HG03520 (cell line): ENCODE measurements around the gene YIF1B.
"Not testable (repeated sequence)": the region's sequence is repeated elsewhere in the genome, so short reads cannot be mapped to it uniquely, and the experiment has no call there.

ENCODE experiments used
- ATAC-seq: cut with Tn5 transposase; IDR thresholded peaks from one replicate; pipeline ENCODE4 v1.9.1; 2021; ENCODE audit warnings: mild to moderate bottlenecking, moderate library complexity; ENCODE audit not compliant: unreplicated experiment

YIF1B gene

DNA sequence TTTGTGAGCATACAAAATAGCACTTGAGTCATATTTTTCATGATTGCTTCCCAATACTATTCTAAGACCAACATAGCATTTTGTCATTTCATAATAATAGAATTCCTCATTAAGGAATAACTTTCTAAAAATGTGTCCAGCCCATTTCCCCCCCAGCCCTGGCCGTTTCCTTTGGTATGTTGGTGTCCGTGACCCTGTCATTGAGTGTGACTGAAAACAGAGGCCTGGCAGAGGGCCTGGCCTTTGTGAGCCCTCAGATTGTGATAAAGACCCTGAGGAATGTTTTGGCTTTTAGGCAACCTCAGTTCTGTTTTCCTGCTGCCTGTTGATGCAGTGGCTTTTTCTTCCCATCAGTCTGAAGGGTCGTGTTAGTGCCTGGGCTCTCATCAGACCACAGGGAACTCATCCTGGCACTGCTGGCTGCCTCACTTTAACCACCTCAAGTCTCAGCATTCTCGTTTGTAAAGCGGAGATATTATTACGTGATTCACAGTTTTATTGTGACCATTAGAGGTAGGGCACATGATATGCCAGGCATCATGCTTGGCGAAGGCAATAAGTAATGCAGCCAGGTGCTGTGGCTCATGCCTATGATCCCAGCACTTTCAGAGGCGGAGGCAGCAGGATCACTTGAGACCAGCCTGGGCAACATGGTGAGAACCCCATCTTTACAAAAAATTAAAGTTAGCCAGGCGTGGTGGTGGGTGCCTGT is 37.6 kb downstream of the YIF1B start:
- no peak for ATAC-seq

DNA sequence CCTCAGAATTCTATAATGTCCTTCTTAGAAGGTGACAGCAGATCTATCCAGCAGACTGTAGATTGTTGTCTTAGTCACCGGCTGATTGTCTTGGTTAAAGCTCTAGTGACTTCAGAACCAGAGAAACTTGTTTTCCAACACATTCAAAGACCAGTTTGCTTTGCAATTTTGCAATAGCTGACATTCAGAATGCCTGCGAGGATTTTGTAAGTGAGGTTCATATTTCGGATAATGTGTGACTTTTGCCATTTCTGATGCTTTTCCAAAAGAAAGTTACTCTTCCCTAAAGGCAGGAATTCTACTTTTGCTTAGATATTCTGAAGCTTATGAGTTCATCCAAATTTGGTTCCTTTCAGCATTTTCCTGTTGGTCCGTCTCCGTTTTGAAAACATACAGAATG is 38.2 kb downstream of the YIF1B start:
- no peak for ATAC-seq

DNA sequence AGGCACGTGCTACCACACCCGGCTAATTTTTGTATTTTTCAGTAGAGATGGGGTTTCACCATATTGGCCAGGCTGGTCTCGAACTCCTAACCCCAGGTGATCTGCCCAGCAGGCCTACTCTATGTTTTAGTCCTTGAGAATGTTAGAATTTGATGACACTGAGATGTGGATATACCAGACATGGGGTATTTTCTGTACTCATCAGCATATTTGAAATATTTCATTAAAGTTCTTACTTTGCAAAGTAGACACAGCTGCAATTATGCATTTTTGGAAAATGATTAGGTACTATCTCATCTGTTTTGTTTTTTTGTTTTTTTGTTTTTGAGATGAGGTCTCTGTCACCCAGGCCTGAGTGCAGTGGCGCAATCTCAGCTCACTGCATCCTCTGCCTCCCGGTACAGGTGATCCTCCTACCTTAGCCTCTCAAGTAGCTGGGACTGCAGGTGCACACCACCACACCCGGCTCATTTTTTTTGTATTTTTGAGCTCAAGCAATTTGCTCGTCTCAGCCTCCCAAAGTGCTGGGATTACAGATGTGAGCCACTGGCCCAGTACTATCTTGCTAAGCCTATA is 38.7 kb downstream of the YIF1B start:
- no peak for ATAC-seq

DNA sequence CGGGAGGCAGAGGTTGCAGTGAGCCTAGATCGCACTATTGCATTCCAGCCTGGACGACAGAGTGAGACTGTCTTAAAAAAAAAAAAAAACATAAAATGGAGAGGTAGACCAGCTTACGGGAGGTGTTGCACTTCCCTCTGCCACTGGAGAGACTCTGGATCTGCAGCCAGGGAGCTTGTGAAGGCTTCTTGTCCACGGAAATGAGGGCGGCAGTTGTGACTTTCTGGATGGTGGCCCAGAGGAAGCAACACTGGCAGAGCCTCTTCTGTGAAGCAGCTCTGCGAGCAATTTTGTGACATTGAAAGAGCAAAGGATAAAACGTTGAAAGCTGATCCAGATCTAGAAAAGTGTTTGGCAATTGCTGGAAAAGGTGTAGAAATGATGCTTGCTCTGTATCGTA is 41.0 kb downstream of the YIF1B start:
- ATAC-seq: no peak

DNA sequence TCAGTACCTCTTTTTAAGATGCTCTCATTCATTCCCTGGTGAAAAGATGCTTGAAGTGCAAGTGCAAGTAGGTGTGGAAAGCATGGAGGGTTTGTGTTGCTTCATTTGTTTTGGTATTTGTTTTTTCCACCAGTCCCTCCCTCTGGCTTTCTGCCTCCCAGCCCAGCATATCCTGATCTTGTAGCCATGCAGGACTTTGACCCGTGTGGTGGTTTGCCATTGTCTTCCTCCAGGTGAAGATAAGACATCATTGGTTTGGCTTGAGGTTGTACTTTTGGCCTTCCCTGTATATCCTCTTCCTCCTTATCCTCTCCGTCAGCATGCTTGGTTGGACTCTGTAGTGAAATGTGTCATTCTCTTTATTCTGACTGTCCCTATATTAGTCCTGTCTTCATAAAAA is 42.2 kb downstream of the YIF1B start:
- no peak for ATAC-seq

DNA sequence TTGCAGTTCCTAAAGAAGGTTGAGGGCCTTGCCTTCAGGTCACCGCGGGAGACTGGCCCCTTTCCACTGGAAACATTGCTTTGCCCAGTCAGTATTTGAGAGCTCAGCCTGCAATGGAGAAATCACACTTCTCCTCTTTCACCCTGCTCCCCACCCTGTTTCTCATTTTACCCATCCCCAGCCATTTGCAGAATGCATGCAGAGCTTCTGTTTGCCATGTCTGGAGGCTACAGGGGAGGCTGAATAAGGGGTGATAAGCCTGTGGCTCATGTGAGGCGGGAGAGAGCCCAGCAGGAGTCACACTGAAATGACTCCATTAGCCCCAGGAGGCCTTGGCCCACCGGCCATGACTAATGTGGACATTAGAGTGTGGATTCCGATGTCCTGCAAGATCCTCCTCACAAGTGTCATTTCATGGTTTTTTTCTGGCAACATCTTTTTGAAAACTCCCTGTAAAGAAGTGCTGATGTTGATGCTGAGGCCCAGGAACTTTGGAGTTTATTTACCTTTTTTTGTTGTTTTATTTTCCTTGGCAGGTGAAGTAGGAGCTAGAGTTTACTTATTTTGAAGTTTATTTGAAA is 45.1 kb downstream of the YIF1B start:
- ATAC-seq: no peak

DNA sequence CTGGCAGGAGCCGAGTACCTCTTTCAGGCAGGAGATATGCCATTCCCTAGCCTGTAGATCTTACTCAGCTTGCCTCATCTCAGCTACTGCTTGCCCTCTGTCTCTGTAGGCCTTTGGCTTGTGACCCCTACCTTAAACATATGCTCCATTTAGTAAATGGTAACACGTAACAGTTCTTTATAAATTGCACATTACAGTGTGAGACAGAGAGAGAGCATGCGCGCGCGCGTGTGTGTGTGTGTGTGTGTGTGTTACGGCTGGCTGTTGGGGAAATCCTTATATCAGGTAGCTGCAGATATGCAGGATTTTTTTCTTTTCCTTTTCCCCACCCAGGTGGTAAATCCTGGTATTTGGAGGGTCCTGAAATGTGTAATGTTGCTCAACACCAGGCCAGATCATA is 47.2 kb downstream of the YIF1B start:
- no peak for ATAC-seq

DNA sequence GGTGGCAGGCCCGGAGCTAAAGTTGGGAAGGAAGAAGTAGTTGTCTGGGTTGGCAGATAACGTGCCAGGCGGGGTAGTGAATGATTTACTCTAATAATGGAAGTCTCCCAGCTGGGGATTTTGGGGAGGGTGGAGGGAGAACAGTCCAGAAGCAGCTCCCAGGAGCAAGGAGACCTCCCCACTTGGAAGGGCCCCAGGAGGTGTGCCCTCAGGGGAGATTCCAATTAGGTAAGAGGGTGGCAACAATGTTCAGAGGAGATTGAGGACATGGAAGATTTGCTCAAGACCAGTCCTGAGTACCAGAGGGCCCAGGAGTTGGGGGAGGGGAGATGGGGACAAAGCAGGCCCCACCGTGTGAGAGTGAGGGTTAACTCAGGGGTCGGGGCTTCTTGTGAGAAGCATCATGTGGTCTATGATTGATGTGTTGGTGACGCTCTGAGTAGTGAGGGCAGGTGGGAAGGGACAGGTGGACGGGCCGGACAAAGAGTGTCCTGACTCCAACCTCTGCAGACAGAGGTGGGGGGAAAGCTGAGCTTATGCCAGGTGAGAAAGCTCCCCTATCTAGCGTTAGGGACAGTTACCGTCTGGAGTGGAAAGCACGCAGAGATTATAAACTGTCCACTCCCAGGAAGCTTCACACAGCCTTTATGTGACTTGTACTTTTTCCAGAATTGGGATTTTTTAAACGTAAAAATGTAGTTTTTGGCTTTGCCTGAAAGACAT is 47.8 kb downstream of the YIF1B start:
- ATAC-seq: no peak

DNA sequence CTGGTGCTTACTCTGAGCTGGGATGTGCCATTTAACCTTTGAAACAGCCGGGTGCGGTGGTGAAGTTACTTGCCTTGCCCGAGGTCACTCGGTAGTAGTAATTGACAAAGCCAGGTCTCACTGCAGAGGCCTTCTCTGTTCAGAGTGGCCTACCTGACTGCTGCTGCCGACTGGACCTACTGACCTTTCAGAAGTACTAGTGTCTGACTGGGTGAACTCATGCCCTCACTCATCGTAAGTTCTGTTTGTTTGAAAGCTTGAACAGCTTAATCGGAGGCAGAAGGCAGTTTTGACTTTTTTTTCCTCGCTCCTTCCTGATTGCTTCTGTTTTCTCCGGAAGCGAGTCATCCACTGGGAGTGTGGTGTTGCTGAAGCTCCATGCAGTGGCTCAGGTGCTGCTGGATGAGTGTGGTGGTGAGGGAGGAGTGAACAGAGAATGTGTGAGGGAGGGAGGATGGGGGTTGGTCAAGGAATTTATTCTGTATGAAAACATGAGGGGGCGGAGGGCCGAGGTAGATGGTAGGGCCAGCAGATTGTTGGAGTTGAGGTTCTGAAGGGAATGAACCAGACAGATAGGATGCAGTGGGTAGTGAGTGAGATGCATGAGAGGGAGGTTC is 48.7 kb downstream of the YIF1B start:
- ATAC-seq: no peak

DNA sequence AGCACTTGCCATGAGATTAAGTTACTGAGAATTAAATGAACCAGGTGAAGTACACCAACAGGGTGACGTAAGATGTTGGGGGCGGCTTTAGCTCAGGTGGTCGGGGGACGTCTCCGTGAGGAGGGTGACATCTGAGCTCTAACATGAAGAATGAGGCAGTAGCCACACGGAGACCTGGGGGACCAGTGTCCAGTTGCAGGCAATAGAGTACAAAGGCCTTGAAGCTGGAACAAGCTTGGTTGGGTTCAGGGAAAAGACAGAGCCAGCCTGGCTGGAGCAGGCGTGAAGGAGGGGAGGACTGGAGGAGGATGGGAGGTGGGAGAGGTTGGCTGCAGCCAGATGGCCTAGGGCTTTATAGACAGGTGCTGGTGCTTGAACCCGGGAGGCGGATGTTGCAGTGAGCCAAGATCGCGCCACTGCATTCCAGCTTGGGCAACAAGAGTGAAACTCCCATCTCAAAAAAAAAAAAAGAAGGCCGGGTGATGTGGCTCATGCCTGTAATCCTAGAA is 49.8 kb downstream of the YIF1B start:
- ATAC-seq: no peak

DNA sequence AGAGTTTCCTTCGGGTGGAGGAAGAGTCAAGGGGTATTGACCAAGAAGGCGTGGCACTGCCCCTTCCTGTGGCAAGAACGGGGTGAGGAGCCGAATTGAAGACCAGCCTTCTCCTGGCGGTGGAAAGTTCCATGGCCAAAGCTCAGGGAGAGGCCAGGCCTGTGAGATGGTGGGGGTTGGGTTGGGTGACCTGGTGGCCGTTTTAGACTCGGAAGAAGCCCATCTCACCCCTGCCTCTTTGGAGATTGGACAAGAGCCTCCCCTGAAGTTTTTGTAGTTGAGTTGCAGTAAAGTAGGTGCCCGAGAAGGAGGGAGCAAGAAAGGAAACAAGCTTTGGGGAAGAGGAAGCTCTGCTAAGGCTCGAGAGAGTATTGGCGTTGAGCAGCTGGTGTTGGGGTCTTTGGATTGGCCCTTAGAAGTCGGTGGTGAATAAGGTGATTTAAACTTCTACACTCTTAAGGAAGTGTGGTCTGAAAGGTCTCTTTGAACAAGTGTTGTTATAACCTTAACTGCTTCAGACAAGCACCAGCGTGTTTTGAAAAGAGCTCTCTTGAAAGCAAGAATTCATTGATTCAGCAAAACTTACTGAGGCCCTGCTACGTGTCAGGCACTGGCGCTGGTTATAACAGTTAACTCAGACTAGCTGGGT is 50.4 kb downstream of the YIF1B start:
- no peak for ATAC-seq

DNA sequence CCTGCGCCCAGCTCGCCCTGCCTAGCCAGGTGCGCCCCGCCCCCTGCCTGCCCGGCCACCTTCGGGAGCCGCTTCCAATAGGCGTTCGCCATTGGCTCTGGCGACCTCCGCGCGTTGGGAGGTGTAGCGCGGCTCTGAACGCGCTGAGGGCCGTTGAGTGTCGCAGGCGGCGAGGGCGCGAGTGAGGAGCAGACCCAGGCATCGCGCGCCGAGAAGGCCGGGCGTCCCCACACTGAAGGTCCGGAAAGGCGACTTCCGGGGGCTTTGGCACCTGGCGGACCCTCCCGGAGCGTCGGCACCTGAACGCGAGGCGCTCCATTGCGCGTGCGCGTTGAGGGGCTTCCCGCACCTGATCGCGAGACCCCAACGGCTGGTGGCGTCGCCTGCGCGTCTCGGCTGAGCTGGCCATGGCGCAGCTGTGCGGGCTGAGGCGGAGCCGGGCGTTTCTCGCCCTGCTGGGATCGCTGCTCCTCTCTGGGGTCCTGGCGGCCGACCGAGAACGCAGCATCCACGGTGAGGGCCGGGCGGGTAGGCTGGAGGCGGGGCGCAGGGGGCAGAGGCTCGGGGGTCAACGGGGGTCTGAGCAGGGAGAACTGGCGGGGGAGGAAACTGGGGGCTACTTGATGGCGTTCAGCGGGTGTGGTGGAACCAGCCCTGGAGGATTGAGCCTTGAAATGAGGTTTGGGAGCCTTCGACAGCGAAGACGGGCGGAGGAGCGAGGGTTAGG is 51.1 kb downstream of the YIF1B start, which contains the start of gene SPINT2:
Gene SPINT2, plus strand, starts transcription at position 88 of the 727 bp plus-strand sequence. Its CDS starts 320 bp downstream, at position 408.
- no peak for ATAC-seq

DNA sequence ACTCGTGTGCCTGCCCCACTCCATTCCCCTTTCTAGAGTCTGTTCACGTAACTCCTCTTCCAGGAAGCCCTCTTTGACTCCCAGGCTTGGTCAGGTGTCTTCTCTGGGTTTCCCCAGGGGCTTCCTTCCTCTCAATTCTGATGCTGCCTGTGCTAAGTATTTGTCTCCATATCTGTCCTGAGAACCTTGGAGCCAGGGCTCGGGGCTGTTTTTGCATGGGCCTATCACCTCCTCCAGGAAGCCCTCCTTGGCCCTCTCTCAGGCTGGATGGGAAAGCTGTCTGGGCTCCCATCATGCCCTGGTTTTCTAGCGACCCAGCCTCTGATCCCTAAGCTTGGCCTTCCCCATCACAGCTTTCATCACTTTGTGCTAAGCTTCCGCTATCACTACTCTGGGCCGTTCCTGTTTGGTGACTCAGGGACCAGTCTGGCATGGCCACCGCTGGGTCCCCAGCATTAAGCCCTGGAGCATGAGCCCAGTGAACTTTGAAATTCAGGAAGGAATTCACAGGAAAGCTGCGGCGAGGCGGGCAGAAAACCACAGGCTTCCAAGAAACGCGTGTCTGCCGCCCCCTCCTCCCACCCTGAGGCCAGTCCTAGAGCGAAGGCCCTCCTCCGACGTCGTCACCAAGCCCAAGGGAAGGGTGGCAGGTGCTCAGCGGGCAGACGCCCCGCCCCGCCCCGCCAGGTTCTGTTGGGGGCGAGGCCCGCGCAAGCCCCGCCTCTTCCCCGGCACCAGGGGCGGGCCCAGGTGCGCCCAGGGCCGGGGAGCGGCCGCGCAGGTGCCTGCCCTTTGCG is 51.9 kb downstream of the YIF1B start:
- no peak for ATAC-seq

DNA sequence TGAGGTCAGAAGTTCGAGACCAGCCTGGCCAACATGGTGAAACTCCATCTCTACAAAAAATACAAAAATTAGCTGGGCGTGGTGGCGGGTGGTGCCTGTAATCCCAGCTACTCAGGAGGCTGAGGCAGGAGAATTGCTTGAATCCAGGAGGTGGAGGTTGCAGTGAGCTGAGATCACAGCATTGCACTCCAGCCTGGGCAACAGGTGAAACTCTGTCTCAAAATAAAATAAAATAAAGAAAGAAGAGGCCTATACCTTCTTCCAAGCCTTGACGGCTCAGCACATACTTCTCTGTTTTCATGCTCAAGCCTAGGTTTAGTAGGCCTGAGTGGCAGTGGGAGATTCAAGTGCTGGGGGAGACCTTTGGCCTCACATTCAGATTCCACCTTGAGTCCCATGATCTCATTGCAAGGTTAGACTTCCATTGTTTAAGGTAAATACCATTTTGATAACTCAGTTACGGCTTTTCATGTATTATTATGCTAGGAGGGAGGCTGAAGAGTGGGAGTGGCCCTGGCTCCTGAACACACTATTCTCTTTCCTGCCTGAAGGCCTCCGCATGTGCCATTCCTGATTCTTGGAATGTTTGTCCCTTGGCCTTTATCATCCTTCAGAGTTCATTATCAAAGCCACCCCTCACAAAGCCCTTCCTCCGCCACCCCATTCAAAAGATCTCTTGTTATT is 53.0 kb downstream of the YIF1B start:
- ATAC-seq: no peak

DNA sequence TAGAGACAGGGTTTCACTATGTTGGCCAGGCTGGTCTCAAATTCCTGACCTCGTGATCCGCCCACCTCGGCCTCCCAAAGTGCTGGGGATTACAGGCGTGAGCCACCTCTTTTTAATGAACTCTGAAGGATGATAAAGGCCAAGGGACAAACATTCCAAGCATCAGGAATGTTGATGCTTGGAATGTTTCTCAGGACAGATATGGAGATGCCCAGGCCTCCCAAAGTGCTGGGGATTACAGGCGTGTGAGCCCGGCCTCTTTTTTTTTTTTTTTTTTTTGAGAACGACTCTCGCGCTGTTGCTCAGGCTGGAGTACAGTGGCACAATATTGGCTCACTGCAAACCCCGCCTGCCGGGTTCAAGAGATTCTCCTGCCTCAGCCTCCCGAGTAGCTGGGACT is 53.8 kb downstream of the YIF1B start:
- ATAC-seq: not testable (repeated sequence)

DNA sequence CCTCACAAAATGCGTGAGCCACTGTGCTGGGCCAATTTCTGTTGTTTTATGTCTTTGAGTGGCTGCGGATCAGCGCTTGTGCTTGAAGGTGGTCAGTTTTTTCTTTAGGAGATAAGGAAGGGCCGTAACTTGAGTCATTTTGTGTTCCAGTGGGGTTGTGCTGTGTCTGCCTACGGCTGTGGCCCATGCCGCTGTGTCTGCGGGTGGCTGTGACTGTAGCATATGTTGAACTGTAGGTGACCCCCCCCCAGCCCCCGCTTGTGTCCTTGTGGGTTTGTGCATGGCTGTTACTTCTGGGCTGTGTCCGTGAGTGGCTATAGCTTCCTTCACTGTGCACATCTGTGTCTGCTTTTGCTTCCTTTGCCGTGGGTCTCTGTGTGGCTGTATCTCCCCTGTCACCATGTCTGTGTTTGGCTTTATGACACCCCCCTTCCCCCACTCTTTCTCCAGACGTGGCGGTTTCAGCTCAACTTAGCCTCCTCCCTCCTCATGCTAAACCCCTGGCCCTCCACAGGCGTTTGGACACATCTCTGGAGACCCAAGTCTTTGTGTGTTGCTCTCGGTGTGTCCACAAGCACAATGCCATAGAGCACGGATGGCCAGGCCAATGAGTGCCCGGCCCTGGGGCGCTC is 60.2 kb downstream of the YIF1B start:
- no peak for ATAC-seq

DNA sequence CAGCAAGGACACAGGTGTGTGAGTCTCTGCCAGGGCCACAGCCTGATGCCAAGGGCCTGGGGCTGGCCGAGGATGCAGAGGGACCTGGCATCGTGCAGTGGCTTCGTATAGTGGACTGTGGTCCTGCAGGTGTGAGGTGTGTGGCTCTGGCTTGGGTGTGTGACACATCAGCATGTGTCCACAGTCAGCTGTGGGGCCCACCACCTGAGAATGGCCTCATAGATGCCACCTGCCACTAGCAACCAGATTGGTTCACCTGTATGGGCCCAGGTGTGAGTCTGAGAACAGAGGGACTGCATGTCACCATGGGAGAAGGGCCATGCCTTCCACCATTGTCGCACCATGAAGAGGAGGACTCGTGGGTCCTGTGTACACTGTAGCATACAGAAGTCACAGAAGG is 62.0 kb downstream of the YIF1B start:
- no peak for ATAC-seq
